H1 (cell line): ENCODE results near the gene FAM120B. TPM values are rescaled to one million over a fixed set of nuclear protein-coding genes. Genes with fewer than 3 reads are reported as not detected.
A peak's percentile ranks its signal among the peaks of the same experiment; 100 is the strongest.

Experiments
- CTCF ChIA-PET: fragments of 300-600 bp; sonication (Branson Sonifier 250); formaldehyde crosslinking; loops from one replicate; lab custom pipeline; 2021; ENCODE audit not compliant: partially characterized antibody; lab: Charles Lee
- POLR2A ChIA-PET: fragments of 300-600 bp; sonication (Branson Sonifier 250); formaldehyde crosslinking; loops from one replicate; lab custom pipeline; 2021; ENCODE audit warnings: inconsistent platforms; ENCODE audit not compliant: partially characterized antibody; lab: Charles Lee
- DNase-seq, 2 experiments: peaks; one replicate each; pipeline versions ENCODE4 v3.0.0 to v3.0.0-alpha.2; 2010 to 2022; ENCODE audit warnings: low spot score in 2 of 2, low read depth in 1 of 2, mixed read lengths in 1 of 2
- FAIRE-seq: peaks from 2 replicates; lab custom pipeline; 2011; peaks lifted over from hg19 to GRCh38; lab: Jason Lieb, UNC
- H2AFZ ChIP-seq: 2 replicates; pipeline ENCODE4 v1.8.1; 2012; ENCODE audit warnings: low read length, inconsistent platforms
- H2AK5ac ChIP-seq: 2 replicates; pipeline ENCODE4 v1.6.1; 2013; ENCODE audit warnings: low read depth, low read length
- H2BK120ac ChIP-seq: replicated peaks from 2 replicates; pipeline ENCODE3; 2013; ENCODE audit warnings: low read depth, low read length, inconsistent platforms
- H2BK12ac ChIP-seq: 2 replicates; pipeline ENCODE4 v1.6.1; 2013; ENCODE audit warnings: low read depth, low read length
- H2BK15ac ChIP-seq: 2 replicates; pipeline ENCODE4 v1.6.1; 2013; ENCODE audit warnings: low read length
- H2BK20ac ChIP-seq: 2 replicates; pipeline ENCODE4 v1.6.1; 2013; ENCODE audit warnings: low read length
- H2BK5ac ChIP-seq: 2 replicates; pipeline ENCODE4 v1.6.1; 2013; ENCODE audit warnings: low read depth, low read length
- H3K14ac ChIP-seq: 2 replicates; pipeline ENCODE4 v1.6.1; 2013; ENCODE audit warnings: inconsistent platforms; ENCODE audit not compliant: insufficient read length
- H3K18ac ChIP-seq: 2 replicates; pipeline ENCODE4 v1.6.1; 2013; ENCODE audit warnings: low read length; ENCODE audit errors: extremely low read depth
- H3K23ac ChIP-seq: 2 replicates; pipeline ENCODE4 v1.6.1; 2013; ENCODE audit warnings: inconsistent platforms; ENCODE audit not compliant: insufficient read length
- H3K23me2 ChIP-seq: 2 replicates; pipeline ENCODE4 v1.6.1; 2013; ENCODE audit warnings: low read depth, low read length
- H3K27ac ChIP-seq: 2 replicates; pipeline ENCODE4 v1.6.1; 2011; ENCODE audit warnings: low read depth, low read length, inconsistent platforms
- H3K27me3 ChIP-seq, 4 experiments: replicated peaks in 1 of 4; 1 replicate in 1 of 4; 2 replicates in 3 of 4; pipeline versions ENCODE4 v1.6.1 to v1.8.1; 2011 to 2013; ENCODE audit warnings: low read length in 3 of 4, mild to moderate bottlenecking in 3 of 4, inconsistent platforms in 2 of 4, mixed read lengths in 2 of 4, moderate library complexity in 1 of 4; ENCODE audit not compliant: control insufficient read depth in 3 of 4, insufficient read depth in 3 of 4; ENCODE audit errors: extremely low read depth in 1 of 4
- H3K36me3 ChIP-seq, 4 experiments: 2 replicates each; pipeline versions ENCODE4 v1.6.1 to v1.8.1; 2011 to 2013; ENCODE audit warnings: mild to moderate bottlenecking in 4 of 4, low read length in 3 of 4, moderate library complexity in 2 of 4, control low read depth in 1 of 4, inconsistent platforms in 1 of 4; ENCODE audit not compliant: insufficient read depth in 4 of 4, control insufficient read depth in 2 of 4
- H3K4ac ChIP-seq: replicated peaks from 2 replicates; pipeline ENCODE3; 2013; ENCODE audit warnings: low read length, low read depth, mixed read lengths, inconsistent platforms; ENCODE audit not compliant: insufficient read length
- H3K4me1 ChIP-seq, 4 experiments: replicated peaks in 1 of 4; 1 replicate in 1 of 4; 2 replicates in 3 of 4; pipeline versions ENCODE4 v1.6.1 to v1.8.1; 2011 to 2013; ENCODE audit warnings: low read length in 3 of 4, inconsistent platforms in 2 of 4, mixed read lengths in 1 of 4; ENCODE audit not compliant: insufficient read depth in 4 of 4, control insufficient read depth in 3 of 4
- H3K4me2 ChIP-seq, 2 experiments: 2 replicates each; pipeline versions ENCODE4 v1.6.1 to v1.8.1; 2011 to 2013; ENCODE audit warnings: low read depth in 2 of 2, low read length in 2 of 2, control low read depth in 1 of 2, inconsistent platforms in 1 of 2, mild to moderate bottlenecking in 1 of 2; ENCODE audit not compliant: insufficient read depth in 1 of 2
- H3K4me3 ChIP-seq, 4 experiments: fragments of 200-600, 300-600 bp in 1 of 4; sonication (generic), shearing (Covaris generic), sonication (Bioruptor Twin) in 1 of 4; 2 replicates each; pipeline versions ENCODE4 v1.5.1 to v1.8.1; 2011 to 2016; ENCODE audit warnings: low read length in 4 of 4, low read depth in 3 of 4, control low read depth in 2 of 4, inconsistent platforms in 2 of 4, mild to moderate bottlenecking in 2 of 4, mixed read lengths in 1 of 4, moderate library complexity in 1 of 4; ENCODE audit not compliant: insufficient read depth in 2 of 4; ENCODE audit errors: extremely low read depth in 1 of 4
- H3K56ac ChIP-seq: replicated peaks from 2 replicates; pipeline ENCODE3; 2013; ENCODE audit warnings: low read depth, mild to moderate bottlenecking, mixed read lengths, low read length, inconsistent platforms; ENCODE audit not compliant: insufficient read length
- H3K79me1 ChIP-seq: 2 replicates; pipeline ENCODE4 v1.6.1; 2013; ENCODE audit warnings: low read depth, low read length, control low read depth
- H3K79me2 ChIP-seq, 2 experiments: 2 replicates each; pipeline versions ENCODE4 v1.6.1 to v1.8.1; 2012 to 2013; ENCODE audit warnings: low read length in 2 of 2, mild to moderate bottlenecking in 2 of 2, inconsistent platforms in 1 of 2; ENCODE audit not compliant: insufficient read depth in 2 of 2, control insufficient read depth in 1 of 2
- H3K9ac ChIP-seq, 4 experiments: replicated peaks in 1 of 4; 1 replicate in 1 of 4; 2 replicates in 3 of 4; pipeline versions ENCODE4 v1.6.1 to v1.8.1; 2011 to 2013; ENCODE audit warnings: low read depth in 3 of 4, low read length in 3 of 4, control low read depth in 2 of 4, mild to moderate bottlenecking in 2 of 4, moderate library complexity in 2 of 4, inconsistent platforms in 1 of 4; ENCODE audit errors: extremely low read depth in 1 of 4
- H3K9me3 ChIP-seq, 2 experiments: 2 replicates each; pipeline versions ENCODE4 v1.6.1 to v1.8.1; 2012 to 2013; ENCODE audit warnings: mild to moderate bottlenecking in 2 of 2, moderate library complexity in 2 of 2, control low read depth in 1 of 2, inconsistent platforms in 1 of 2, low read depth in 1 of 2, low read length in 1 of 2, mixed read lengths in 1 of 2; ENCODE audit not compliant: insufficient read depth in 2 of 2
- H4K20me1 ChIP-seq, 2 experiments: replicated peaks in 1 of 2; 2 replicates each; pipeline versions ENCODE3 to v1.8.1; 2011 to 2013; ENCODE audit warnings: inconsistent platforms in 2 of 2, low read length in 2 of 2, mild to moderate bottlenecking in 1 of 2; ENCODE audit not compliant: insufficient read depth in 2 of 2, control insufficient read depth in 1 of 2
- H4K5ac ChIP-seq: 2 replicates; pipeline ENCODE4 v1.6.1; 2013; ENCODE audit warnings: low read length, low read depth, mixed read lengths, inconsistent platforms; ENCODE audit not compliant: insufficient read length
- H4K8ac ChIP-seq: 2 replicates; pipeline ENCODE4 v1.8.0; 2013; ENCODE audit warnings: mild to moderate bottlenecking, moderate library complexity, low read length, inconsistent platforms; ENCODE audit not compliant: insufficient read depth; ENCODE audit errors: extremely low read depth
- H4K91ac ChIP-seq: replicated peaks from 2 replicates; pipeline ENCODE3; 2013; ENCODE audit warnings: low read length, mixed read lengths, inconsistent platforms; ENCODE audit not compliant: insufficient read length
- TEAD4 ChIP-seq: IDR thresholded peaks from 2 replicates; pipeline ENCODE4 v1.6.1; 2012; ENCODE audit warnings: low read depth, low read length, inconsistent platforms, mixed read lengths
- WGBS, 2 experiments: shearing (Covaris generic) in 1 of 2; methylation state at CpG; one replicate each; pipeline versions ENCODE4 v1.1.6 to v1.1.7; 2013 to 2015; ENCODE audit warnings: low lambda C conversion rate in 2 of 2, mixed read lengths in 2 of 2, inconsistent platforms in 1 of 2, low coverage in 1 of 2, missing lambda C conversion rate in 1 of 2; ENCODE audit not compliant: insufficient replicate concordance in 2 of 2, insufficient coverage in 1 of 2, insufficient read length in 1 of 2; ENCODE audit errors: extremely low coverage in 1 of 2, missing lambda C conversion rate in 1 of 2; 5-methylcytosine and 5-hydroxymethylcytosine counted together
- polyA plus RNA-seq, 7 experiments: library from polyadenylated mRNA; depleted of rRNA in 3 of 7; stranded (reverse) in 5 of 7; unstranded in 2 of 7; fragments of >200 nt in 5 of 7; fragments of 200-250 nt in 2 of 7; gene quantifications; 1 replicate in 5 of 7; 2 replicates in 1 of 7; 4 replicates in 1 of 7; pipeline versions ENCODE4 v1.2.1 to v1.2.3, GENCODE V29; 2011 to 2013; ENCODE audit warnings: missing spikeins in 2 of 7, mixed read lengths in 2 of 7
- total RNA-seq: library from RNA; stranded (reverse); fragmentation: NEBNext Ultra II Directional; extraction: Animal tissue kit (Norgen Biotek cat#: 25700); gene quantifications from 2 replicates; pipeline ENCODE4 v1.2.1, GENCODE V29; 2021

FAM120B gene
- total and polyA plus RNA-seq, 2 of the 8 experiments (the other 6 are each of a cell fraction or from before 2014, with no cell fraction given), result 5.1 to 12.5 TPM

- 87% methylated on average over 16 of the region's 20 CpGs; no CpG with 5 or more reads in 1 of the 2 experiments for WGBS, 2 experiments
- DNase-seq, result no peak
- no peak for FAIRE-seq
- no peak for TF ChIP-seq TEAD4
Observed at GRCh38 chr6:170448751-170449630, 142.4 kb downstream of the FAM120B start.

More at GRCh38 chr6:170448751-170449630, 142.4 kb downstream of the FAM120B start:
- H4K91ac ChIP-seq, result no peak overlapping the region
- ChIA-PET CTCF (interaction anchor here (0.8 to 1.6 kb wide), 5 partner anchors 9 to 463 kb away, joined by 3 to 4 read pairs (median 3); no protein-coding TSS in a partner anchor), POLR2A (no interaction called here)
- no peaks in the 10 kb centered on the region for H3K27me3 ChIP-seq
- H3K56ac ChIP-seq, result no peak overlapping the region
- H3K23me2 ChIP-seq, result peaks cover 5% of the 10 kb centered on the region; the same call in 1 of the 2 replicates
- no peak overlapping the region for H2BK20ac ChIP-seq
- no peak overlapping the region for H3K4me2 ChIP-seq
- no peak overlapping the region for H3K14ac ChIP-seq
- no peak overlapping the region for H2BK15ac ChIP-seq
- no peak overlapping the region for H3K23ac ChIP-seq
- H4K5ac ChIP-seq, result no peak overlapping the region
- no peak overlapping the region for H2BK5ac ChIP-seq
- H2BK12ac ChIP-seq, result no peak overlapping the region
- H3K9ac ChIP-seq, result no peak overlapping the region
- H3K79me2 ChIP-seq, result no peaks in the 10 kb centered on the region
- H2AK5ac ChIP-seq, result no peak overlapping the region
- H3K18ac ChIP-seq, result no peak overlapping the region
- H3K27ac ChIP-seq, result no peak overlapping the region
- peaks cover 0 to 4% of the 10 kb centered on the region in 2 experiments for H4K20me1 ChIP-seq
- H3K4ac ChIP-seq, result no peak overlapping the region
- peaks cover 0 to 4% (median under 1%) of the 10 kb centered on the region in 4 experiments; a peak in 1 of 7 replicates for H3K4me1 ChIP-seq
- no peak overlapping the region for H3K4me3 ChIP-seq
- peak overlapping the region; percentile 58; the same call in 1 of the 2 replicates for H4K8ac ChIP-seq
- H3K79me1 ChIP-seq, result no peaks in the 10 kb centered on the region
- no peaks in the 10 kb centered on the region for H3K36me3 ChIP-seq
- H3K9me3 ChIP-seq, result no peaks in the 10 kb centered on the region
- no peak overlapping the region for H2BK120ac ChIP-seq
- no peak overlapping the region for H2AFZ ChIP-seq
